GM13976 (cell line): Measurements from ENCODE around the gene RIBC2.

Source experiments
- DNase-seq: peaks from one replicate; pipeline ENCODE4 v3.0.0; 2012; ENCODE audit warnings: low spot score
- in situ Hi-C: fragments of 300-500 bp; cut with MboI; formaldehyde crosslinking; loops from one replicate; pipeline ENCODE4 v1.12.0; 2022; ENCODE audit warnings: low sequenced_read_pairs, mixed read lengths, inconsistent platforms; ENCODE audit not compliant: unreplicated experiment
- TF ChIP-seq, protein P1 (sequence below): IDR thresholded peaks from 2 replicates; pipeline ENCODE4 v1.5.1; 2012; ENCODE audit warnings: borderline replicate concordance, mild to moderate bottlenecking; ENCODE audit not compliant: insufficient read depth; ENCODE audit errors: extremely low read depth, missing control alignments, control extremely low read depth

Gene RIBC2

DNA sequence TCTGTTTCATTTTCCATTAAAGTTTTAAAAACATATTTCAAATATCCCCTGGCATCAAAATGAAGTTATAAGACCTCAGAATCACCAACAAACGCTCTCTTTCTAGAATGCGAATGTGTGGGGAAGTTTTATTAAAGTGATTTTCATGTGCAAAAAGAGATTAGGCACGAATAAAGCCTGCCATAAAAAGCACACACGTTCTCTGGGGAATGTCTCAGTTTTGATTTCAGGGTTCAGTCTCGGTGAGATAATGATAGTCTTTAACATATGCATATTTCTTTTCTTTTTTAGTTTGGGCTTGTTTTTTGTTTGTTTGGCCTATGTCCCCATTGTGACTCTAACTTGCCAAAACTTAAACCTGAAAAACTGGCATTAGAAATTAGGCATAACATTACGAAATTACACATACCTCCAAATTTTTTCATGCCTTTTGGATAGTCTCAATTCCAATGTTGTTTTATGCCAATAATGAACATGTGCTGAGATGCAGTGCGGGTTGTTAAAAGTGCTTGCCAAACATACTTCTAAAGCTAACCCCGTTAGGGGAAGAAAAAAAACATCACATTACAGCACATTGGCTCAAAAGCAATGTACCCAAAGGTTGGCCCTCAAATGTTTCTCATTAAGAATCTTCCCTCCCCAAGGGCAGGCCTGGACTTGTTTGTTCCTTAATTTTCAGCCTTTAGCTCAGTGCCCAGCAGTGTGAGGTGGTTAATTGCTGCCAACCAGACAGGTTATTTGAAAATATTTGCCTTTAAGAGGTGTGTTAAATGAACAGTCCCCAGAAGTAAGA lies 56.0 kb downstream of the RIBC2 start:
- no peak for DNase-seq
- TF ChIP-seq, protein P1, sequence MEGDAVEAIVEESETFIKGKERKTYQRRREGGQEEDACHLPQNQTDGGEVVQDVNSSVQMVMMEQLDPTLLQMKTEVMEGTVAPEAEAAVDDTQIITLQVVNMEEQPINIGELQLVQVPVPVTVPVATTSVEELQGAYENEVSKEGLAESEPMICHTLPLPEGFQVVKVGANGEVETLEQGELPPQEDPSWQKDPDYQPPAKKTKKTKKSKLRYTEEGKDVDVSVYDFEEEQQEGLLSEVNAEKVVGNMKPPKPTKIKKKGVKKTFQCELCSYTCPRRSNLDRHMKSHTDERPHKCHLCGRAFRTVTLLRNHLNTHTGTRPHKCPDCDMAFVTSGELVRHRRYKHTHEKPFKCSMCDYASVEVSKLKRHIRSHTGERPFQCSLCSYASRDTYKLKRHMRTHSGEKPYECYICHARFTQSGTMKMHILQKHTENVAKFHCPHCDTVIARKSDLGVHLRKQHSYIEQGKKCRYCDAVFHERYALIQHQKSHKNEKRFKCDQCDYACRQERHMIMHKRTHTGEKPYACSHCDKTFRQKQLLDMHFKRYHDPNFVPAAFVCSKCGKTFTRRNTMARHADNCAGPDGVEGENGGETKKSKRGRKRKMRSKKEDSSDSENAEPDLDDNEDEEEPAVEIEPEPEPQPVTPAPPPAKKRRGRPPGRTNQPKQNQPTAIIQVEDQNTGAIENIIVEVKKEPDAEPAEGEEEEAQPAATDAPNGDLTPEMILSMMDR, result no peak

DNA sequence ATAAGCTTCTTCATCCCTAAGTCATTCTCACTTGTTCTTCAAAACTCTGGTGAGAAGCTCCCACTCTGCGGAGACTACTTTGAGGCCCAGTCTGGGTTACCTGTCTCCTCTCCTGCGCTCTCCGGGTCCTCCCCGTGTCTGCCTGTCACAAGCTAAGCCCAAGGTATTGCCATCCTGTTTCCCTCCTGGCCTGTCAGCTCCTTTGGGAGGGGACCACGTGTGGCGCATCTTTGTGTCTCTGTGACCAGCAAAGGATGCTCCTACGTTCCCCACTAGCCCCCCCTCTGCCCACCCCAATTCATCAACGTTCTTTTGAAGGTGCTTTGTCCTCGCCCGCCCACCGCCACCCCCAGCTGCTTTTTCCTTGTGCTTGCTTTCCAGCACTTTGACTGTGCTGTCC lies 57.4 kb downstream of the RIBC2 start:
- DNase-seq, result no peak
- TF ChIP-seq, protein P1, result no peak
- in situ Hi-C loops, result no loop called here

More for the DNA sequence above, 56.0 kb downstream of the RIBC2 start:
- in situ Hi-C loops, result no loop called here

- DNase-seq, result no peak
- TF ChIP-seq, protein P1, result no peak
- in situ Hi-C loops, result no loop called here
Observed at GRCh38 chr22:45472426-45472825, 58.9 kb downstream of the RIBC2 start.

DNA sequence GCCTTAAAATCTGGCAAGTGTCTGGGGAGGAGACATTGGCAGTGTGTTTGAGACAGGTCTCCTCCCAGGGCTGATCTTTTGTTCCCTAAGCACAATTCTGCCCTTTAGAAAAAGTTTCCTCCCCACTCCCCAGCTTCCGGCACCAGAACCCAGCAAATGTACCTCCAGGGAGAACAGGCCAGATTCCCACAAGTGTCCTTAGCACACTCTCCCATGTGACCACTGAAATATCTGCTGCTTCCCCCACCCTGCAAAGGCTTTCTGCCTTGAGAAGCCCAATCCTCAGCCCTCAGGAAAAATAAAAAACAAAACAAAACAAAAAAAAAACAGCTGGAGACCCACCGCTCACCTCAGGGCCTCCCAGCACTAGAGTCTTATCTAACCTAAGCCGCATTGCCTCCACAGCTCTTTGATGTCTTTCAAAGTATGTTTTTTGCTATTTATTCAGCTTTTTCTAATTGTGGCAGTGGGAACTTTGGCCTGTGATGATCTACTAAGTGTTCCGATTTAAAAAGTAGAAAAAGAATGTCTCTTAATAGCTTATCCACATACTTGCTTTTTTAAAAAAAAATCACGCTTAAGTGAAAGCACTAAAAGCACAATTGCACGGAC lies 60.2 kb downstream of the RIBC2 start:
- TF ChIP-seq, protein P1, result no peak
- DNase-seq, result no peak
- in situ Hi-C loops, result no loop called here

GRCh38 chr22:45475063-45475747 lies 61.7 kb downstream of the RIBC2 start:
- no peak for DNase-seq
- in situ Hi-C loops, result no loop called here
- TF ChIP-seq, protein P1, result no peak

GRCh38 chr22:45475851-45476514 lies 62.5 kb downstream of the RIBC2 start:
- TF ChIP-seq, protein P1, result no peak
- in situ Hi-C loops, result no loop called here
- DNase-seq, result no peak
